Fibroblast of lung (primary cell): ENCODE data around the gene GABRB3. TPM values are rescaled to one million over a fixed set of nuclear protein-coding genes. Genes with fewer than 3 reads are reported as not detected.

Source experiments
- DNase-seq, 2 donors: peaks; one replicate each; pipeline versions ENCODE4 v3.0.0 to v3.0.0-alpha.2; 2010; ENCODE audit warnings: low read depth in 2 of 2
- H2AFZ ChIP-seq: 2 replicates; pipeline ENCODE4 v1.5.1; 2012; ENCODE audit warnings: low read length, control low read depth, inconsistent platforms
- H3K27ac ChIP-seq: 2 replicates; pipeline ENCODE4 v1.5.1; 2011; ENCODE audit warnings: low read length, control low read depth; ENCODE audit not compliant: insufficient read depth
- H3K27me3 ChIP-seq: 2 replicates; pipeline ENCODE4 v1.5.1; 2011; ENCODE audit warnings: mild to moderate bottlenecking, low read length; ENCODE audit not compliant: control insufficient read depth, insufficient read depth
- H3K36me3 ChIP-seq: 2 replicates; pipeline ENCODE4 v1.5.1; 2011; ENCODE audit warnings: low read length; ENCODE audit not compliant: control insufficient read depth, insufficient read depth
- H3K4me1 ChIP-seq: 2 replicates; pipeline ENCODE4 v1.5.1; 2011; ENCODE audit warnings: low read length; ENCODE audit not compliant: control insufficient read depth, insufficient read depth; ENCODE audit errors: extremely low read depth
- H3K4me2 ChIP-seq: 2 replicates; pipeline ENCODE4 v1.5.1; 2011; ENCODE audit warnings: low read length, control low read depth; ENCODE audit not compliant: insufficient read depth; ENCODE audit errors: extremely low read depth
- H3K4me3 ChIP-seq, 4 experiments: fragments of 200-600 bp in 1 of 4; sonication (generic) in 1 of 4; replicated peaks in 1 of 4; 2 replicates each; pipeline ENCODE4 v1.5.1; 2011 to 2016; ENCODE audit warnings: low read length in 4 of 4, low read depth in 3 of 4, mild to moderate bottlenecking in 3 of 4, control low read depth in 2 of 4, inconsistent platforms in 1 of 4, mixed read lengths in 1 of 4; ENCODE audit not compliant: insufficient read depth in 1 of 4; ENCODE audit errors: control extremely low read depth in 1 of 4
- H3K79me2 ChIP-seq: 2 replicates; pipeline ENCODE4 v1.5.1; 2012; ENCODE audit warnings: mild to moderate bottlenecking, low read length, inconsistent platforms; ENCODE audit not compliant: control insufficient read depth, insufficient read depth
- H3K9ac ChIP-seq: 2 replicates; pipeline ENCODE4 v1.5.1; 2011; ENCODE audit warnings: mild to moderate bottlenecking, low read length, control low read depth; ENCODE audit not compliant: insufficient read depth
- H3K9me3 ChIP-seq: 2 replicates; pipeline ENCODE4 v1.5.1; 2012; ENCODE audit warnings: low read depth, low read length; ENCODE audit not compliant: control insufficient read depth, insufficient read depth
- H4K20me1 ChIP-seq: 2 replicates; pipeline ENCODE4 v1.5.1; 2011; ENCODE audit warnings: low read length; ENCODE audit not compliant: control insufficient read depth, insufficient read depth; ENCODE audit errors: extremely low read depth
- EZH2 ChIP-seq: IDR thresholded peaks from 2 replicates; pipeline ENCODE4 v1.5.1; 2012; ENCODE audit warnings: low read length, control low read depth, mild to moderate bottlenecking; ENCODE audit errors: missing control alignments
- polyA plus RNA-seq, 2 donors: library from polyadenylated mRNA; depleted of rRNA in 1 of 2; stranded (reverse) in 1 of 2; unstranded in 1 of 2; fragments of >200 nt; gene quantifications; 2 replicates each; pipeline ENCODE4 v1.2.1, GENCODE V29; 2011 to 2012; ENCODE audit warnings: missing spikeins in 1 of 2
- total RNA-seq: library from RNA; depleted of rRNA; stranded (reverse); fragments of >200 nt; gene quantifications from 2 replicates; pipeline ENCODE4 v1.2.1, GENCODE V29; 2014
- TF ChIP-seq, protein P1 (sequence below), 2 donors: IDR thresholded peaks in 1 of 2; conservative IDR thresholded peaks in 1 of 2; 1 replicate in 1 of 2; 2 replicates in 1 of 2; pipeline ENCODE4 v1.5.1; 2011 to 2012; ENCODE audit warnings: low read length in 2 of 2, control low read depth in 1 of 2, inconsistent platforms in 1 of 2, low read depth in 1 of 2, mild to moderate bottlenecking in 1 of 2

The GABRB3 gene
- total and polyA plus RNA-seq, 2 donors (not counting 1 experiment from before 2014, with no cell fraction given), result 1.1 to 1.5 TPM

- Histone ChIP-seq H3K4me2 (no peak overlapping the region), H2AFZ (no peak overlapping the region), H3K9ac (no peak overlapping the region), H3K27me3 (no peaks in the 10 kb centered on the region), H3K9me3 (no peaks in the 10 kb centered on the region), H3K4me3 (no peak overlapping the region), H4K20me1 (no peaks in the 10 kb centered on the region), H3K36me3 (no peaks in the 10 kb centered on the region), H3K79me2 (no peaks in the 10 kb centered on the region), H3K27ac (no peak overlapping the region), H3K4me1 (no peaks in the 10 kb centered on the region)
- TF ChIP-seq EZH2, result no peak
- TF ChIP-seq, protein P1, sequence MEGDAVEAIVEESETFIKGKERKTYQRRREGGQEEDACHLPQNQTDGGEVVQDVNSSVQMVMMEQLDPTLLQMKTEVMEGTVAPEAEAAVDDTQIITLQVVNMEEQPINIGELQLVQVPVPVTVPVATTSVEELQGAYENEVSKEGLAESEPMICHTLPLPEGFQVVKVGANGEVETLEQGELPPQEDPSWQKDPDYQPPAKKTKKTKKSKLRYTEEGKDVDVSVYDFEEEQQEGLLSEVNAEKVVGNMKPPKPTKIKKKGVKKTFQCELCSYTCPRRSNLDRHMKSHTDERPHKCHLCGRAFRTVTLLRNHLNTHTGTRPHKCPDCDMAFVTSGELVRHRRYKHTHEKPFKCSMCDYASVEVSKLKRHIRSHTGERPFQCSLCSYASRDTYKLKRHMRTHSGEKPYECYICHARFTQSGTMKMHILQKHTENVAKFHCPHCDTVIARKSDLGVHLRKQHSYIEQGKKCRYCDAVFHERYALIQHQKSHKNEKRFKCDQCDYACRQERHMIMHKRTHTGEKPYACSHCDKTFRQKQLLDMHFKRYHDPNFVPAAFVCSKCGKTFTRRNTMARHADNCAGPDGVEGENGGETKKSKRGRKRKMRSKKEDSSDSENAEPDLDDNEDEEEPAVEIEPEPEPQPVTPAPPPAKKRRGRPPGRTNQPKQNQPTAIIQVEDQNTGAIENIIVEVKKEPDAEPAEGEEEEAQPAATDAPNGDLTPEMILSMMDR (conservative IDR thresholded peaks at IDR 0.05 in 1 of 2, IDR thresholded peaks at IDR 0.05 in 1 of 2; ENCODE audit: low read depth in 1 of 2, low read length in 2 of 2), result no peak
- no peak for DNase-seq
These were observed 33.3 kb upstream of the GABRB3 start for GRCh38 chr15:26806151-26806550.

DNA sequence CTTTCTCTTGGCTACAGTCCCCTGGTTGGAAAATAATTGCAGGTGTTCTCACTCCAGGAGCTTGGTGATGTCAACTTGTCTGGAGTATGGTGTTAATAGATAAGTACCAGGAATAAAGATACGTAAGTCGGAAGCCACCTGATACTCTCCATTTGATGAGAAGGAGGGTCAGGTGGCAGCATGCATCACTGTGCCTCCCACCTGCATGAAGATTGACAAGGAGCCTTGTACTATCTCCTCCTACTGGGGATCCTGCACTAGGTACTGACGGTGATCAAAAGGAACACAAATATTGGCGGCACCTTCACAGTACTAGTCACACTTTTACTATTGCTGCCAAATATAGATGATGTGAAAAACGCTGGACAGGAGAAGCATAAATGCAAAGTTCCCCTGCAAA, 32.6 kb upstream of the GABRB3 start:
- H3K9ac ChIP-seq, result no peak overlapping the region
- no peak overlapping the region for H2AFZ ChIP-seq
- H3K27ac ChIP-seq, result no peak overlapping the region
- no peaks in the 10 kb centered on the region for H3K27me3 ChIP-seq
- no peaks in the 10 kb centered on the region for H3K9me3 ChIP-seq
- H3K4me2 ChIP-seq, result no peak overlapping the region
- H3K4me1 ChIP-seq, result no peaks in the 10 kb centered on the region
- H4K20me1 ChIP-seq, result no peaks in the 10 kb centered on the region
- H3K79me2 ChIP-seq, result no peaks in the 10 kb centered on the region
- DNase-seq, result no peak
- no peaks in the 10 kb centered on the region for H3K36me3 ChIP-seq
- no peak for TF ChIP-seq EZH2
- TF ChIP-seq, protein P1 (conservative IDR thresholded peaks at IDR 0.05 in 1 of 2, IDR thresholded peaks at IDR 0.05 in 1 of 2; ENCODE audit: low read depth in 1 of 2, low read length in 2 of 2), result no peak
- no peak overlapping the region for H3K4me3 ChIP-seq

- no peak overlapping the region for H3K4me2 ChIP-seq
- H3K79me2 ChIP-seq, result no peaks in the 10 kb centered on the region
- TF ChIP-seq, protein P1 (conservative IDR thresholded peaks at IDR 0.05 in 1 of 2, IDR thresholded peaks at IDR 0.05 in 1 of 2; ENCODE audit: low read depth in 1 of 2, low read length in 2 of 2), result no peak
- H3K27me3 ChIP-seq, result no peaks in the 10 kb centered on the region
- no peak for DNase-seq
- no peaks in the 10 kb centered on the region for H4K20me1 ChIP-seq
- H3K36me3 ChIP-seq, result no peaks in the 10 kb centered on the region
- H3K9ac ChIP-seq, result no peak overlapping the region
- H3K4me1 ChIP-seq, result no peaks in the 10 kb centered on the region
- H3K4me3 ChIP-seq, result no peak overlapping the region
- H2AFZ ChIP-seq, result no peak overlapping the region
- H3K27ac ChIP-seq, result no peak overlapping the region
- H3K9me3 ChIP-seq, result no peaks in the 10 kb centered on the region
These were observed 31.4 kb upstream of the GABRB3 start for GRCh38 chr15:26804063-26804804.
